SIG-M5 treated with dmso at 0.1 percent for 504 hours (cell line): ENCODE measurements around the gene LRRC74A.
A peak's percentile ranks its signal among the peaks of the same experiment; 100 is the strongest.

ENCODE experiments used
- DNase-seq: peaks from one replicate; lab custom pipeline; 2025; ENCODE audit not compliant: unreplicated experiment; lab: John Stamatoyannopoulos, UW

The LRRC74A gene

GRCh38 chr14:76810525-76810924 is 15.7 kb upstream of the LRRC74A start:
- DNase-seq: no peak

GRCh38 chr14:76810953-76811400 is 15.2 kb upstream of the LRRC74A start:
- DNase-seq: peak; percentile 68

GRCh38 chr14:76811561-76811960 is 14.6 kb upstream of the LRRC74A start:
- DNase-seq: no peak

GRCh38 chr14:76812093-76812421 is 14.2 kb upstream of the LRRC74A start:
- no peak for DNase-seq

- DNase-seq: peak; percentile 84
These were observed 13.5 kb upstream of the LRRC74A start, which contains the start of gene ANGEL1 for GRCh38 chr14:76812422-76813383. Gene ANGEL1, minus strand, starts transcription at chr14:76812882. Its CDS starts 55 bp downstream, at chr14:76812827.

GRCh38 chr14:76814726-76815645 is 11.2 kb upstream of the LRRC74A start:
- peak; percentile 4 for DNase-seq

- DNase-seq: no peak
These were observed 5.5 kb upstream of the LRRC74A start for GRCh38 chr14:76820700-76821099.

- no peak for DNase-seq
These were observed 1.6 kb downstream of the LRRC74A start for GRCh38 chr14:76827696-76828296.

- DNase-seq: no peak
These were observed 2.3 kb downstream of the LRRC74A start for GRCh38 chr14:76828339-76829012.

- DNase-seq: no peak
These were observed 2.8 kb downstream of the LRRC74A start for GRCh38 chr14:76829013-76829365.

- DNase-seq: no peak
These were observed 3.6 kb downstream of the LRRC74A start for GRCh38 chr14:76829650-76830421.

GRCh38 chr14:76830556-76830955 is 4.3 kb downstream of the LRRC74A start:
- no peak for DNase-seq

- peak; percentile 39 for DNase-seq
These were observed 6.3 kb downstream of the LRRC74A start for GRCh38 chr14:76832503-76832988.

GRCh38 chr14:76833011-76833410 is 6.8 kb downstream of the LRRC74A start:
- no peak for DNase-seq

- no peak for DNase-seq
These were observed 8.0 kb downstream of the LRRC74A start for GRCh38 chr14:76834241-76834661.

GRCh38 chr14:76836029-76836630 is 9.9 kb downstream of the LRRC74A start:
- peak; percentile 2 for DNase-seq

- no peak for DNase-seq
These were observed 11.3 kb downstream of the LRRC74A start for GRCh38 chr14:76837524-76837923.

GRCh38 chr14:76842414-76842813 is 16.2 kb downstream of the LRRC74A start:
- DNase-seq: no peak

GRCh38 chr14:76844223-76844622 is 18.0 kb downstream of the LRRC74A start:
- peak; percentile 7 for DNase-seq
